Cardiac septum (tissue), 1 donor: ENCODE results near the gene SIX3. TPM values are rescaled to one million over a fixed set of nuclear protein-coding genes. Genes with fewer than 3 reads are reported as not detected.

Source experiments
- DNase-seq: peaks from one replicate; pipeline ENCODE4 v3.0.0-alpha.2; 2020; ENCODE audit warnings: low spot score
- intact Hi-C: fragments of 100-400 bp; cut with DNase I; formaldehyde crosslinking; loops from one replicate; pipeline ENCODE4 v1.14.0; 2022
- total RNA-seq: library from RNA; stranded (reverse); fragmentation: NEBNext Ultra II Directional; extraction: Animal tissue kit (Norgen Biotek cat#: 25700); gene quantifications from one replicate; pipeline ENCODE4 v1.2.1, GENCODE V29; 2021
- donor health status: DM: no; HTN: no; CAD: no.

The SIX3 gene
- total RNA-seq, 1 donor from 2014 or later = not detected

- intact Hi-C loops = loop anchor here (5.0 to 10.0 kb wide), 2 partner anchors 388 to 911 kb away; no protein-coding TSS in a partner anchor
- DNase-seq = no peak
Measured at GRCh38 chr2:44952806-44953498, 11.4 kb downstream of the SIX3 start.

- intact Hi-C loops = loop anchor here (5.0 to 10.0 kb wide), 2 partner anchors 389 to 911 kb away; no protein-coding TSS in a partner anchor
- no peak for DNase-seq
Measured at GRCh38 chr2:44953499-44953883, 12.0 kb downstream of the SIX3 start.

GRCh38 chr2:44954447-44954888 lies 13.0 kb downstream of the SIX3 start:
- intact Hi-C loops = loop anchor here (2.0 to 10.0 kb wide), 3 partner anchors 390 to 912 kb away; no protein-coding TSS in a partner anchor
- no peak for DNase-seq

GRCh38 chr2:44954889-44955592 lies 13.5 kb downstream of the SIX3 start:
- intact Hi-C loops = loop anchor here (2.0 to 10.0 kb wide), 4 partner anchors 390 to 913 kb away; no protein-coding TSS in a partner anchor
- DNase-seq = no peak

GRCh38 chr2:44955593-44956392 lies 14.3 kb downstream of the SIX3 start:
- peak; percentile 85 for DNase-seq
- intact Hi-C loops = loop anchor here (2.0 to 10.0 kb wide), 3 partner anchors 391 to 563 kb away; no protein-coding TSS in a partner anchor

- DNase-seq = no peak
- intact Hi-C loops = loop anchor here (5.0 to 10.0 kb wide), 2 partner anchors 392 to 565 kb away; no protein-coding TSS in a partner anchor
Measured at GRCh38 chr2:44956843-44957242, 15.3 kb downstream of the SIX3 start.

GRCh38 chr2:44957656-44958327 lies 16.3 kb downstream of the SIX3 start:
- no peak for DNase-seq
- intact Hi-C loops = loop anchor here (5.0 to 10.0 kb wide), 2 partner anchors 393 to 565 kb away; no protein-coding TSS in a partner anchor

GRCh38 chr2:44959855-44960254 lies 18.4 kb downstream of the SIX3 start:
- intact Hi-C loops = loop anchor here (5.0 to 10.0 kb wide), 2 partner anchors 395 to 568 kb away; no protein-coding TSS in a partner anchor
- no peak for DNase-seq

- intact Hi-C loops = no loop called here
- no peak for DNase-seq
Measured at GRCh38 chr2:44960871-44961270, 19.4 kb downstream of the SIX3 start.

- intact Hi-C loops = no loop called here
Measured at GRCh38 chr2:44962176-44962695, 20.7 kb downstream of the SIX3 start.

GRCh38 chr2:44964752-44965236 lies 23.3 kb downstream of the SIX3 start:
- no peak for DNase-seq
- intact Hi-C loops = no loop called here

More at GRCh38 chr2:44962176-44962695, 20.7 kb downstream of the SIX3 start:
- no peak for DNase-seq

GRCh38 chr2:44965684-44966083 lies 24.2 kb downstream of the SIX3 start:
- no peak for DNase-seq
- intact Hi-C loops = no loop called here

- intact Hi-C loops = no loop called here
- no peak for DNase-seq
Measured at GRCh38 chr2:44967056-44967455, 25.6 kb downstream of the SIX3 start.

- peak; percentile 50 for DNase-seq
- intact Hi-C loops = no loop called here
Measured at GRCh38 chr2:44967727-44968432, 26.4 kb downstream of the SIX3 start.

- intact Hi-C loops = no loop called here
- DNase-seq = peak; percentile 38
Measured at GRCh38 chr2:44969936-44970335, 28.4 kb downstream of the SIX3 start.

- intact Hi-C loops = no loop called here
- peak; percentile 74 for DNase-seq
Measured at GRCh38 chr2:44970846-44971450, 29.4 kb downstream of the SIX3 start.

- DNase-seq = peak; percentile 57
- intact Hi-C loops = no loop called here
Measured at GRCh38 chr2:44972771-44973535, 31.5 kb downstream of the SIX3 start.
